ENCODE results near the gene SLC4A5. TPM values are rescaled to one million over a fixed set of nuclear protein-coding genes. Genes with fewer than 3 reads are reported as not detected.
"Not testable (repeated sequence)": the region's sequence is repeated elsewhere in the genome, so short reads cannot be mapped to it uniquely, and the experiment has no call there.

Gene SLC4A5
- total RNA-seq, 2 donors from 2014 or later, result 6.2 to 65.9 TPM

DNA sequence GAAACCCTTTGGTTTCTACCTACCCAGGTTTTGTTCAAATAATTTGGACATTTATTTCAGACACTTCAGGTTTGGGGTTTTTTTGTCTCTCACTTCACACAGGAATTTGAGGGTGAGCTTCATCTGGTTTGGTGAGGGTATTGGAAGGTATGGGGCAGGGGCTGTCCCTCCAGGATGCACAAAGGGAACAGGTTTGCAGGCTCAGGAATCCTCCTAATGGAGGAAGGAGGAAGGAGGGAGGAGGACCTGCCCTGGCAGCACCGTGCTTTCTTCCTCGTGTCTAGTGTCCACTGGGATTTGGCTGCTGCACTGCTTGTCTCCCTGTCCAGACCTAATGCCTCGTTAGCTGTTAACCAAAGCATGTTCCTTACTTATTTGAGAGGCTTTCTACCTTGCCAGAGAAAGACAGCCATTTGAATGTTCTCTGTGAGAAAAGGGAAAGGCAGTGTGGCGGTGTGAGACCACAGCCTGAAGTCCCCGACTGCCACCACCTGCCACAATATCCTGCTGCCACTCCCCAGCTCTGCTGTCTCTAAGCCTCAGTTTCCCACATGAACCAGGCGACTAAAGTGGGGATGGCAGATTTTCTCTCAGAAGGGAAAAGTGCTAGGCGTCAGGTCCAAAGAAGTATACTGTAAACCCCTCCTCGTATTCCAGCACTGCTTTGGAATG, 2.2 kb upstream of the SLC4A5 start:
- WGBS, result 62% methylated on average over 8 of the region's 8 CpGs
- Histone ChIP-seq H3K36me3 (no peaks in the 10 kb centered on the region), H3K4me3 (no peak overlapping the region), H3K4me1 (replicated peaks) (no peaks in the 10 kb centered on the region), H3K27me3 (replicated peaks; ENCODE audit: insufficient read depth) (no peaks in the 10 kb centered on the region), H3K27ac (no peak overlapping the region), H3K9me3 (no peaks in the 10 kb centered on the region)
- intact Hi-C loops (cut with DNase I), result no loop called here
- no peak for DNase-seq (ENCODE audit: low spot score)
- TF ChIP-seq POLR2A (IDR thresholded peaks at IDR 0.05), result no peak
- no peak for TF ChIP-seq POLR2AphosphoS5 (IDR thresholded peaks at IDR 0.05)
- TF ChIP-seq, protein P1, sequence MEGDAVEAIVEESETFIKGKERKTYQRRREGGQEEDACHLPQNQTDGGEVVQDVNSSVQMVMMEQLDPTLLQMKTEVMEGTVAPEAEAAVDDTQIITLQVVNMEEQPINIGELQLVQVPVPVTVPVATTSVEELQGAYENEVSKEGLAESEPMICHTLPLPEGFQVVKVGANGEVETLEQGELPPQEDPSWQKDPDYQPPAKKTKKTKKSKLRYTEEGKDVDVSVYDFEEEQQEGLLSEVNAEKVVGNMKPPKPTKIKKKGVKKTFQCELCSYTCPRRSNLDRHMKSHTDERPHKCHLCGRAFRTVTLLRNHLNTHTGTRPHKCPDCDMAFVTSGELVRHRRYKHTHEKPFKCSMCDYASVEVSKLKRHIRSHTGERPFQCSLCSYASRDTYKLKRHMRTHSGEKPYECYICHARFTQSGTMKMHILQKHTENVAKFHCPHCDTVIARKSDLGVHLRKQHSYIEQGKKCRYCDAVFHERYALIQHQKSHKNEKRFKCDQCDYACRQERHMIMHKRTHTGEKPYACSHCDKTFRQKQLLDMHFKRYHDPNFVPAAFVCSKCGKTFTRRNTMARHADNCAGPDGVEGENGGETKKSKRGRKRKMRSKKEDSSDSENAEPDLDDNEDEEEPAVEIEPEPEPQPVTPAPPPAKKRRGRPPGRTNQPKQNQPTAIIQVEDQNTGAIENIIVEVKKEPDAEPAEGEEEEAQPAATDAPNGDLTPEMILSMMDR (IDR thresholded peaks at IDR 0.05), result no peak

DNA sequence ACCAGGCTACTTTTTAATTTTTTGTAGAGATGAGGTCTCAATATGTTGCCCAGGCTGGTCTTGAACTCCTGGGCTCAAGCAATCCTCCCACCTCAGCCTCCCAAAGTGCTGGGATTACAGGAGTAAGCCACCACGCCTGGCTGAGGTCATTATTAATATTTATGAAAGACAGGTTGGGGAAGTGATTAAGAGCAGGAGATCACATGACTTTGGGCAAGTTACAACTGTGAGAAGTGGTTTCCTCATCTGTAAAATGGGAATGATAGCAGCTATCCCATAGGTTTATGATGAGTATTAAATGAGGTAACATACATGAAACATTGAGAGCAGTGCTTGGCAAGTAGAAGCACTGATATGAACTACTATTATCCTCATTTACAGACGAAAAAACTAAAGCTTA, 7.0 kb downstream of the SLC4A5 start:
- not testable (repeated sequence) for H3K36me3 ChIP-seq; H3K27ac ChIP-seq; H3K4me3 ChIP-seq; H3K4me1 ChIP-seq (replicated peaks); H3K9me3 ChIP-seq; DNase-seq (ENCODE audit: low spot score); H3K27me3 ChIP-seq (replicated peaks; ENCODE audit: insufficient read depth)
- intact Hi-C loops (cut with DNase I), result loop anchor here (10.0 kb wide), 1 partner anchor 191 kb away; the partner anchor contains the start of gene BOLA3
- 78% methylated on average over 2 of the region's 2 CpGs for WGBS

DNA sequence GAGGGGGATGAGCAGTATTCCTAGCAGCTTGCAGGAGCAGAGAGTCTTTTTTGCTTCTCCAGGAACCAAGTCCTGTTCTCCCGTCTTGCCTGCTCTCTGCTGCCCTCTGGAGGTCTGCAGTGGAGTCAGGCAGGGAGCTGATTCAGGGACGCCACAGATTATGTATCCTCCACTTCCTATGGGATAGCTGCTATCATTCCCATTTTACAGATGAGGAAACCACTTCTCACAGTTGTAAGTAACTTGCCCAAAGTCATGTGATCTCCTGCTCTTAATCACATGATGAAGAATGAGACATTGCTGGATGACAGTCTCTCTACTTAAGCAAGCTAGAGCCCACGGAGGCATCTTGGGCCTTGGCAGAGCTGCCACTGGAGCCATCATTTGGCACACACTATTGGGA, 8.3 kb downstream of the SLC4A5 start:
- intact Hi-C loops (cut with DNase I), result loop anchor here (10.0 kb wide), 1 partner anchor 190 kb away; the partner anchor contains the start of gene BOLA3
- WGBS, result 33% methylated on average over 3 of the region's 3 CpGs
- Histone ChIP-seq H3K36me3 (peaks cover 0 to 3% of the 10 kb centered on the region in 2 donors), H3K4me1 (replicated peaks) (no peaks in the 10 kb centered on the region), H3K9me3 (no peaks in the 10 kb centered on the region), H3K27ac (no peak overlapping the region), H3K4me3 (no peak overlapping the region), H3K27me3 (replicated peaks; ENCODE audit: insufficient read depth) (no peaks in the 10 kb centered on the region)
- TF ChIP-seq, protein P1 (IDR thresholded peaks at IDR 0.05), result peak; percentile 71 to 81 (median 77)
- TF ChIP-seq POLR2AphosphoS5 (IDR thresholded peaks at IDR 0.05) (peak; percentile 15), POLR2A (IDR thresholded peaks at IDR 0.05) (no peak)
- DNase-seq (ENCODE audit: low spot score), result peak; percentile 56

DNA sequence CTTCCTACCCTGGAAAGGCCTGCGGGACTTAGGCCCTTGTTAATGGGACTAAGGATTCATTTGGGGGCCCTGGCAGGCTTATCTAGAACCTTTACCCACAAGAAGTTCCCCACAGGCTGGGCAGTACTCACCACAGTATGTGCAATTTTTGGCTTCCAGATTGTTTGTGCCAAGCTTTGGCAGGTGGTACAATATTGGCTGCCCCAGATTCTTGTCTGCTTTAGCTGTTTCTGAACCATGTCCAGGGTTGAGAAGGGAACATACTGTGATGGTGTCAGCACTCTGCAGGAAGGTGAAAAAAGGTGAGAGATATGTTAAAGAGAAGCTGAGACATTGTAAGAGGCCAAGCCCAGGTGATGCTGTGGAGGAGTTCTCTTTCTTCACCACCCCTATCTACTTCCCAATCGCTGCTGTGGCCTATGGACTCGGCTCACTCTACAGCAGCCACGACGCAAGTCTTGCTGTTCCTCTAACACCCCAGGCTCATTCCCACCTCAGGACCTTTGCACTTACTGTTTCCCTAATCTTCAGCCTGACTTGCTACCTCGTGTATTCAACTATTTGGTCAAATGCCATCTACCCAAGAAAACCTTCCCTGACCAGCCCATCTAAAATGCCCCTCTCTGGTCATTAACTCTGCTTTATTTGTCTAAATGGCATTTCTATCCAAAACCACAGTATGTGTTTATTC, 9.2 kb downstream of the SLC4A5 start:
- Histone ChIP-seq H3K27me3 (replicated peaks; ENCODE audit: insufficient read depth) (no peaks in the 10 kb centered on the region), H3K4me3 (no peak overlapping the region), H3K36me3 (peaks cover 0 to 3% of the 10 kb centered on the region in 2 donors), H3K9me3 (no peaks in the 10 kb centered on the region), H3K27ac (no peak overlapping the region), H3K4me1 (replicated peaks) (no peaks in the 10 kb centered on the region)
- WGBS, result 90% methylated on average over 6 of the region's 6 CpGs
- intact Hi-C loops (cut with DNase I), result loop anchor here (10.0 kb wide), 1 partner anchor 189 kb away; the partner anchor contains the start of gene BOLA3
- DNase-seq (ENCODE audit: low spot score), result no peak
- TF ChIP-seq, protein P1 (IDR thresholded peaks at IDR 0.05), result no peak
- TF ChIP-seq POLR2A (IDR thresholded peaks at IDR 0.05), result no peak
- TF ChIP-seq POLR2AphosphoS5 (IDR thresholded peaks at IDR 0.05), result no peak

DNA sequence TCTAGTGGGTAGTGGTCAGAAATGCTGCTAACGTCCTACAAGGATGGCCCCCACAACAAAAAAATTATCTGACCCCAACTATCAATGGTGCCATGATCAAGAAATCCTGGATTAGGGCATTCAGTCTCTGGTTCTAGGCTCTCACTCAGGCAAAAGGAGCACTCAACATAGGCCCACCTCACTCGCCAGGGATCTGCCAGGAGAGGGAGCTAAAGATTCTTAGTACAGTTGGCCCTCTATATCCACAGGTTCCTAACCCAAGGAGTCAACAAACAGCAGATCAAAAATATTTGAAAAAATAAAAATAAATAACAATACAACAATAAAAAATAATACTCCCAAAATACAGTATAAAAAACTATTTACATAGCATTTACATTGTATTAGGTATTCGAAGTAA, 10.0 kb downstream of the SLC4A5 start:
- no peak for DNase-seq (ENCODE audit: low spot score)
- TF ChIP-seq, protein P1 (IDR thresholded peaks at IDR 0.05), result peak in 2 of 4 experiments; percentile 9 to 14
- TF ChIP-seq POLR2AphosphoS5 (IDR thresholded peaks at IDR 0.05) (no peak), POLR2A (IDR thresholded peaks at IDR 0.05) (no peak)
- intact Hi-C loops (cut with DNase I), result loop anchor here (10.0 kb wide), 1 partner anchor 188 kb away; the partner anchor contains the start of gene BOLA3
- 71% methylated on average over 3 of the region's 3 CpGs for WGBS
- Histone ChIP-seq H3K9me3 (no peaks in the 10 kb centered on the region), H3K4me1 (replicated peaks) (no peaks in the 10 kb centered on the region), H3K27me3 (replicated peaks; ENCODE audit: insufficient read depth) (no peaks in the 10 kb centered on the region), H3K4me3 (no peak overlapping the region), H3K27ac (no peak overlapping the region), H3K36me3 (peaks cover 0 to 3% of the 10 kb centered on the region in 2 donors)

Data from prostate gland (tissue), 2 donors.